ENCODE data around the gene RERE.

GRCh38 chr1:8486047-8486446 is 331.4 kb downstream of the RERE start:
- no peak for TF ChIP-seq CTCF (IDR thresholded peaks at IDR 0.05; ENCODE audit: insufficient read depth, low read depth, low read length)
- TF ChIP-seq EZH2 (IDR thresholded peaks at IDR 0.05; ENCODE audit: insufficient read depth, low read length), result no peak
